Epithelial cell of esophagus (primary cell): ENCODE results near the gene SHC2.
"Not testable (repeated sequence)": the region's sequence is repeated elsewhere in the genome, so short reads cannot be mapped to it uniquely, and the experiment has no call there.

Experiments used
- DNase-seq: peaks from one replicate; pipeline ENCODE4 v3.0.0; 2010; ENCODE audit warnings: low read depth
- H3K4me3 ChIP-seq: 2 replicates; pipeline ENCODE4 v1.5.1; 2011; ENCODE audit warnings: mild to moderate bottlenecking, low read length, control low read depth
- TF ChIP-seq, protein P1 (sequence below): IDR thresholded peaks from 2 replicates; pipeline ENCODE4 v1.5.1; 2011; ENCODE audit warnings: low read depth, mild to moderate bottlenecking, low read length, control low read depth, inconsistent platforms; ENCODE audit not compliant: insufficient read depth; ENCODE audit errors: missing control alignments

The SHC2 gene

DNA sequence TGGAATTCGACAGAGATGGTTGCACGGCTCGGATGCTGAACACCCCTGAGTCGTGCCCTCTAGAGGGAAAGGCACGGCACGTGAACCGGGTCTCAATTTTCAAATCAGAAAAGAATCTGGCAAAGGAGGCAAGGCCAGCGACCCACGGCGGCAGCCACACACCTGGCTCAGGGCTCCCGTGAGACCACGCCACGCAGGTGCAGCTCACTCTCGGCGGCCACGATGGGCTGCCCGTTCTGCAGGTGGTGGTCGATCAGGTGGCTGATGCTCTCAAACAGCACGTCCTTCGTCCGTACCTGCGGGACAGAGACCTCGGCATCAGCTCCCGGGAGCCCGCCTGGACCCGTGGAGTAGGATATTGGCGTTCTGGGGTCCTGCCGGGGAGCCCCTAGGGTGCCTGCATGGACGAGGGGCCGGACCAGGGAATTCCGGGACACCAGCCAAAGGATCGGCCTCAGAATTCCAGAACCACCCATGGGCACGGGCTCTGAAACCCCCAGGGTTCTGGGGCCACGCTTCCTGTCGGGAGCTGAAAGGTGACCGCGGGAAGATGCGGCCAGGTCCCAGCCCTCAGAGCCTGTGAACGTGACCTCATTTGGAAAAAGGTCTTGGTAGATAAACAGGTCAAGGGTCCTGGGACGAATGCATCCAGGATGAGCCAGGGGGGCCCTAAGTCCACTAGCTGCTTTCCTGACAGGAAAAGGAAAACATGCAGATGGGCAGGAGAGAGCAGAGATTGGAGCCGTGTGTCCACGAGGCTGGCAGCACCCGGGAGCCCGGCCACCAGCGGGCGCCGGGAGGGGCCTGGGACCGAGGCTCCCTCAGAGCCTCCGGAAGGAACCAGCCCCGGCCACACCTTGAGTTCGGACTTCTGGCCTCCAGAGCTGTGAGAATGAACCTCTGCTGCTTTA lies 41.8 kb downstream of the SHC2 start:
- TF ChIP-seq, protein P1, sequence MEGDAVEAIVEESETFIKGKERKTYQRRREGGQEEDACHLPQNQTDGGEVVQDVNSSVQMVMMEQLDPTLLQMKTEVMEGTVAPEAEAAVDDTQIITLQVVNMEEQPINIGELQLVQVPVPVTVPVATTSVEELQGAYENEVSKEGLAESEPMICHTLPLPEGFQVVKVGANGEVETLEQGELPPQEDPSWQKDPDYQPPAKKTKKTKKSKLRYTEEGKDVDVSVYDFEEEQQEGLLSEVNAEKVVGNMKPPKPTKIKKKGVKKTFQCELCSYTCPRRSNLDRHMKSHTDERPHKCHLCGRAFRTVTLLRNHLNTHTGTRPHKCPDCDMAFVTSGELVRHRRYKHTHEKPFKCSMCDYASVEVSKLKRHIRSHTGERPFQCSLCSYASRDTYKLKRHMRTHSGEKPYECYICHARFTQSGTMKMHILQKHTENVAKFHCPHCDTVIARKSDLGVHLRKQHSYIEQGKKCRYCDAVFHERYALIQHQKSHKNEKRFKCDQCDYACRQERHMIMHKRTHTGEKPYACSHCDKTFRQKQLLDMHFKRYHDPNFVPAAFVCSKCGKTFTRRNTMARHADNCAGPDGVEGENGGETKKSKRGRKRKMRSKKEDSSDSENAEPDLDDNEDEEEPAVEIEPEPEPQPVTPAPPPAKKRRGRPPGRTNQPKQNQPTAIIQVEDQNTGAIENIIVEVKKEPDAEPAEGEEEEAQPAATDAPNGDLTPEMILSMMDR = no peak
- DNase-seq = no peak
- no peak overlapping the region for H3K4me3 ChIP-seq

DNA sequence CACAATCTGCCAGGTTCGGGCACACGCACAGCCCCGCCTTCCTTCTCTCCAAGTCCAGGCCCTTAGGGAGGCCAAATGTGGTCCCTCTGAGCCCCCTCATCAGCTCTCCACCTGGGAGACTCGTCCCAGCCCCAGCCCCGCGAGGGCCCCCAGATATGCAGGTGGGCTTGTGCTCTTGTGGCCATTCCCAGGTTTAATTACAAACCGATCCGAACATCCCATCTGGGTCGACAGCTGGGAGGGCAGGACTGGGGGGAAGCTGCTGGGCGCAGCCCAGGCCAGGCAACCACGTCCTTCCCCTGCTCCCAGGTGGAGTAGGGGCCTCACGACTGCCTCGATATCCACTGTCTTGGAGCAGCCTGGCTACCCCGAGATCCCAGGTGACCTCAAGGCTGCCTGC lies 44.4 kb downstream of the SHC2 start:
- H3K4me3 ChIP-seq = no peak overlapping the region
- TF ChIP-seq, protein P1 = no peak
- no peak for DNase-seq

DNA sequence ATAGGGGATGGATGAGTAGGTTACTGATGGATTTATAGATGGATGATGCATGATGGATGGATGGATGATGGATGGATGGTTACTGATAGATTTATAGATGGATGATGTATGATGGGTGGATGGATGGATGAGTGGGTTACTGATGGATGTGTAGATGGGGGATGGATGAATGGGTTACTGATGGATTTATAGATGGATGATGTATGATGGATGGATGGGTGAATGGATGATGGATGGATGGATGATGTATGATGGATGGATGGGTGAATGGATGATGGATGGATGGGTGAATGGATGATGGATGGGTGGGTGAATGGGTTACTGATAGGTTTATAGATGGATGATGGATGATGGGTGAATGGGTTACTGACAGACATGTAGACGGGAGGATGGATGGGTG lies 45.5 kb downstream of the SHC2 start:
- no peak for DNase-seq
- TF ChIP-seq, protein P1 = no peak
- no peak overlapping the region for H3K4me3 ChIP-seq

DNA sequence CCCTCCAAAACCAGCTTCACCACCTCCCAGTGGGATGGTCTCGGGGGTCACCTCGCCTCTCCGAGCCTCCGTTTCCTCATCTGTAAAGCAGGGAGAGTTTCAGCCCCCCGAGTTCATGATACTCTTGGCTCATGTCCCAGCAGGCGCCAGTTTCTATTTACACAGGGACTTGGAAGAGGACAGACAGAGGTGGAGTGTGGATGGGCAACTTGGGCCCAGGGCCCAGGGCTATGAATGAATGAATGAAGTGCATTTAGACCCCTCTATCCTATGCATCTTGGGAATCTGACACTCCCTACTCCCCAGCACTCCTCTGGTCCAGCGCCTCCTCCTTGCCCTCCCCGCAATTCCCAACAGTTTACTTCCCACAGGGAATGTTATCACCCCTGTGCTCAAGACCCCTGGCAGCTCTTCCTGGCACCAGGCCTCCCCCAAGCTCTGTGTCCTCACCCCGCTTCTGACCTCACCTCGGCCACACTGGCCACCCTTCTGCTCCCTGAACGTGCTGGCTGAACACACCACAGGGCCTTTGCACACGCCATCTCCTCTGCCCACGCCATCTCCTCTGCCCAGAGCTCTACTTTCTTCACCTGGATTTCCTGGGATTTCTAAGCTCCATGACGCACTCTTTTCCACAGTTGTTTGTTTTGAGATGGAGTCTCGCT lies 46.9 kb downstream of the SHC2 start:
- no peak overlapping the region for H3K4me3 ChIP-seq
- no peak for DNase-seq
- TF ChIP-seq, protein P1 = no peak

DNA sequence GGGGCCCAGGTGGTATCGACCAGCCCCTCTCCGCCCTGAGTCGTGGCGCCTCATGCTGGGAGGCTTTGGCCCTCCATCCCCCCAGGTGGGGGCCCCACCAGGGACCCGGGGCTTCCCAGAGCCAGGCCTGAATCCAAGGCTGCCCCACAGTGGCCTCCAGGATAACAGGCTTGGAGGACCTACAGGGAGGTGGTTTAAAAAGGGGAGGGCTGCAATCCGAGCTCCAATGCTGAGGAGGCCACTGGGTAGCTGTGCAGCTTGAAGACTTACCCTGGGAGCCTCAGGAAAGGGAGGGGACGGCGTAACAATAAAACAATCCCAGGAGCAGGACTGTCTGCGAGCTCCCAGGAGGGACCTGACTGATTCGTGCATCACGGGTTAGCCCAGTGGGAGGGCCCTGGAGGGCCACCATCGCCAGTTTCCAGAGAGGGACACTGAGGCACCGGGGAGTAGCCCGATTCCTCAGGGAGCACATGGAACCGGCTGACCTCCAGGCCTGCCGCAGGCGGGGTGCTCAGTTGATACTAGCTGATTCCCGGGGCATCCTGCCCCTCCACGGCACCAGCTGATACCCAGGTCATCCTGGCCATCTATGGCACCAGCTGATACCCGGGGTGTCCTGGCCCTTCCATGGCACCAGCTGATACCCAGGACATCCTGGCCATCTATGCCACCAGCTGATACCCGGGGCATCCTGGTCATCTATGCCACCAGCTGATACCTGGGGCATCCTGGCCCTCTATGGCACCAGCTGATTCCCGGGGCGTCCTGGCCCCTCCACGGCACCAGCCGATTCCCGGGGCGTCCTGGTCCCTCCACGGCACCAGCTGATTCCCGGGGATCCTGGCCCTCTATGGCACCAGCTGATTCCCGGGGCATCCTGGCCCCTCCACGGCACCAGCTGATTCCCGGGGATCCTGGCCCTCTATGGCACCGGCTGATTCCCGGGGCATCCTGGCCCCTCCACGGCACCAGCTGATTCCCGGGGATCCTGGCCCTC lies 48.2 kb downstream of the SHC2 start:
- TF ChIP-seq, protein P1 = no peak
- H3K4me3 ChIP-seq = no peak overlapping the region
- DNase-seq = no peak

DNA sequence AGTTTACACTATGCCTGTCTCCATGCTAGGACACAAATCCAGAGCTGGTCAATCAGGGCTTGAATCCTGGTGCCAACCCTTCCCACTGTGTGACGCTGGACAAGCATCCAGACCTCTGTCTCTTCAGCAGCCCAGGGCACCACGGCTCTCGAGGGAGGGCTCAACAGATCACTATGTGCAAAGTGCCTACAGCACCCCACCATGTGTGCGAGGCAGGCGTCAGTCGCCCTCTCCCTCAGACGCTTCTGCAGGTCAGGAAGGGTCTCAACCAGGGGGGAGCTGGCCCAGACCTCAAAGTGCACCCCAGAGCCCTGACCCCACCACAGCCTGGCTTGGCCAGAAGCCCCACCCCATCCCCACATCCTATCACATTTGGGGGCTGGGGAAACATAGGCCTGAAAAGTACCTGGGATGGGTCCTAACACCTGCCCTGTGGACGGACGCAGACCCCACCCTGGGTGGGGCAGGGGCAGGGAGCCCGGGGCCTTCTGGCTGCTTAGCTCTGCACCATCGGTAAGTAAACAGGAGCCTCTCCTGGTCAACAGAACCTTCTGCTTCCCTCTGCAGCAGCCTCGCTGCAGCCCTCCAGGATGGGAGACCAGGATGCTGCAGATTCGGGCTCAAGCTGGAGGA lies 49.0 kb downstream of the SHC2 start:
- DNase-seq = no peak
- no peak overlapping the region for H3K4me3 ChIP-seq
- TF ChIP-seq, protein P1 = no peak

DNA sequence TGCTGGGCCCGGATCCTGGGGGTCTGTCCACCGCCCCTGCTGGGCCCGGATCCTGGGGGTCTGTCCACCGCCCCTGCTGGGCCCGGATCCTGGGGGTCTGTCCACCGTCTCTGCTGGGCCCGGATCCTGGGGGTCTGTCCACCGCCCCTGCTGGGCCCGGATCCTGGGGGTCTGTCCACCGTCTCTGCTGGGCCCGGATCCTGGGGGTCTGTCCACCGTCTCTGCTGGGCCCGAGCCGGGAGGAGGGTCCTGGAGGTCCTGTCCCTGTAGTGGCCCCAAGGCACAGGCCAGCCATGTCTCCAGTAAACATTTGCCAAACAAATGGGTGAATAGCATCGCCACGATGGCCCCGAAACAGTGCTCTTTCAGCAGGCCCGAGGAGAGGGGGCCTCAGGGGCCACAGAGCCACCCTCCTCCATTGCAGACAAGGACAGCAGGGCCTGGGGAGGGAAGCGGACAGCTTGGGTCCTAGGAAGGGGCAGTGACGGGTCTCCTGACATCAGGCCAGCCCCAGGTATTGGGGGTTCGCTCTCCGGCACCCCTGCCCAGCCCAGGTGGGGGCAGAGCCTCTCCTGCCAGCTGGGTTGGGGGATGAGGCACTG lies 49.6 kb downstream of the SHC2 start:
- not testable (repeated sequence) for H3K4me3 ChIP-seq, DNase-seq
